HEK293T (cell line): ENCODE data around the gene ABHD17A.

Source experiments
- BHLHE40 ChIP-seq: fragments of 450-650 bp; IDR thresholded peaks from 2 replicates; pipeline ENCODE4 v1.6.1; 2016; ENCODE audit warnings: mild to moderate bottlenecking, moderate library complexity, borderline replicate concordance
- ELF4 ChIP-seq: fragments of 450-650 bp; IDR thresholded peaks from 2 replicates; pipeline ENCODE4 v1.6.1; 2017; ENCODE audit warnings: antibody characterized with exemption
- FOXA1 ChIP-seq: fragments of 450-650 bp; IDR thresholded peaks from 2 replicates; pipeline ENCODE4 v1.6.1; 2016; ENCODE audit warnings: mild to moderate bottlenecking
- HDGF ChIP-seq: fragments of 450-650 bp; IDR thresholded peaks from 2 replicates; pipeline ENCODE4 v1.6.1; 2017; ENCODE audit warnings: antibody characterized with exemption, borderline replicate concordance
- L3MBTL2 ChIP-seq: fragments of 450-650 bp; conservative IDR thresholded peaks from 2 replicates; pipeline ENCODE4 v1.6.1; 2016; ENCODE audit warnings: mild to moderate bottlenecking
- NFRKB ChIP-seq: fragments of 450-650 bp; IDR thresholded peaks from 2 replicates; pipeline ENCODE4 v1.6.1; 2016; ENCODE audit warnings: mild to moderate bottlenecking, moderate library complexity
- SP1 ChIP-seq: fragments of 450-650 bp; IDR thresholded peaks from 2 replicates; pipeline ENCODE4 v1.6.1; 2017
- TARDBP ChIP-seq: fragments of 450-650 bp; IDR thresholded peaks from 2 replicates; pipeline ENCODE4 v1.6.1; 2016

DNA sequence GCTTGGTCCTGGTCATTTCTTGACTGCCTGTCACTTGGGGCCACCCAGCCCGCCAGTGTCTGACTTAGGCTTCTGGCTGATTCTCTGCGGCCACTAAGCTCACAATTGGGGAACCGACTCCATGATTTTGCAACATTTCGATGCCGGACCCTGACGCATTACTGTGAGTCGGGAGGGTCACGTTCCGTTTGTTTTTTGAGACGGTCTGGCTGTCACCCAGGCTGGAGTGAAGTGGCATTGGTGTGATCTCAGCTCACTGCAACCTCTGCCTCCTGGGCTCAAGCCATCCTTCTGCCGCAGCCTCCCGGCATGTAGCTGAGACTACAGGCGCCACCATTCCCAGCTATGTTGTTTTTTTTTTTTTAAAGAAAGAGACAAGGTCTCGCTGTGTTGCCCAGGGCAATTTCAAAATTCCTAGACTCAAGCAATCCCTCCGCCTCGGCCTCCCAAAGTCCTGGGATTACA, 16.7 kb upstream of the ABHD17A start:
- no peak for TF ChIP-seq BHLHE40
- TF ChIP-seq NFRKB, result no peak
- TF ChIP-seq SP1, result no peak
- no peak for TF ChIP-seq ELF4
- no peak for TF ChIP-seq HDGF
- TF ChIP-seq L3MBTL2, result no peak
- no peak for TF ChIP-seq TARDBP
- no peak for TF ChIP-seq FOXA1
